ENCODE data around the gene NDOR1. TPM values are rescaled to one million over a fixed set of nuclear protein-coding genes. Genes with fewer than 3 reads are reported as not detected.

NDOR1 gene
- total and polyA plus RNA-seq, 2 of the 8 experiments (the other 6 are each of a cell fraction or from before 2014, with no cell fraction given) = 25.7 to 32.3 TPM

- TF ChIP-seq POLR2A (IDR thresholded peaks at IDR 0.05; ENCODE audit: control extremely low read depth in 1 of 2, low read depth in 2 of 2, low read length in 2 of 2) (no peak), CREB1 (IDR thresholded peaks at IDR 0.05) (no peak), CEBPB (IDR thresholded peaks at IDR 0.05; ENCODE audit: low read depth, low read length) (no peak), NANOG (IDR thresholded peaks at IDR 0.05; ENCODE audit: insufficient read depth, low read depth, low read length, poor library complexity, severe bottlenecking) (no peak), EZH2 (IDR thresholded peaks at IDR 0.05; ENCODE audit: low read depth, low read length, severe bottlenecking) (no peak), CHD1 (IDR thresholded peaks at IDR 0.05; ENCODE audit: low read depth, low read length) (no peak), KDM5A (IDR thresholded peaks at IDR 0.05; ENCODE audit: low read length) (no peak)
- TF ChIP-seq, protein P1, sequence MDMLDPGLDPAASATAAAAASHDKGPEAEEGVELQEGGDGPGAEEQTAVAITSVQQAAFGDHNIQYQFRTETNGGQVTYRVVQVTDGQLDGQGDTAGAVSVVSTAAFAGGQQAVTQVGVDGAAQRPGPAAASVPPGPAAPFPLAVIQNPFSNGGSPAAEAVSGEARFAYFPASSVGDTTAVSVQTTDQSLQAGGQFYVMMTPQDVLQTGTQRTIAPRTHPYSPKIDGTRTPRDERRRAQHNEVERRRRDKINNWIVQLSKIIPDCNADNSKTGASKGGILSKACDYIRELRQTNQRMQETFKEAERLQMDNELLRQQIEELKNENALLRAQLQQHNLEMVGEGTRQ (IDR thresholded peaks at IDR 0.05; ENCODE audit: low read length) = no peak
- TF ChIP-seq, protein P2, sequence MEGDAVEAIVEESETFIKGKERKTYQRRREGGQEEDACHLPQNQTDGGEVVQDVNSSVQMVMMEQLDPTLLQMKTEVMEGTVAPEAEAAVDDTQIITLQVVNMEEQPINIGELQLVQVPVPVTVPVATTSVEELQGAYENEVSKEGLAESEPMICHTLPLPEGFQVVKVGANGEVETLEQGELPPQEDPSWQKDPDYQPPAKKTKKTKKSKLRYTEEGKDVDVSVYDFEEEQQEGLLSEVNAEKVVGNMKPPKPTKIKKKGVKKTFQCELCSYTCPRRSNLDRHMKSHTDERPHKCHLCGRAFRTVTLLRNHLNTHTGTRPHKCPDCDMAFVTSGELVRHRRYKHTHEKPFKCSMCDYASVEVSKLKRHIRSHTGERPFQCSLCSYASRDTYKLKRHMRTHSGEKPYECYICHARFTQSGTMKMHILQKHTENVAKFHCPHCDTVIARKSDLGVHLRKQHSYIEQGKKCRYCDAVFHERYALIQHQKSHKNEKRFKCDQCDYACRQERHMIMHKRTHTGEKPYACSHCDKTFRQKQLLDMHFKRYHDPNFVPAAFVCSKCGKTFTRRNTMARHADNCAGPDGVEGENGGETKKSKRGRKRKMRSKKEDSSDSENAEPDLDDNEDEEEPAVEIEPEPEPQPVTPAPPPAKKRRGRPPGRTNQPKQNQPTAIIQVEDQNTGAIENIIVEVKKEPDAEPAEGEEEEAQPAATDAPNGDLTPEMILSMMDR (IDR thresholded peaks at IDR 0.05; ENCODE audit: control extremely low read depth in 1 of 3, insufficient read depth in 1 of 3, low read depth in 1 of 3, low read length in 3 of 3) = no peak
- 88% methylated on average over 7 of the region's 7 CpGs; no CpG with 5 or more reads in 1 of the 2 experiments for WGBS, 2 experiments (ENCODE audit: extremely low coverage in 1 of 2, insufficient coverage in 1 of 2, insufficient read length in 1 of 2, insufficient replicate concordance in 2 of 2, low coverage in 1 of 2, low lambda C conversion rate in 2 of 2, missing lambda C conversion rate in 1 of 2)
- no peak overlapping the region for H3K14ac ChIP-seq (ENCODE audit: insufficient read length)
- peaks cover 6 to 21% (median 14%) of the 10 kb centered on the region in 4 experiments for H3K4me1 ChIP-seq (replicated peaks in 1 of 4; ENCODE audit: control insufficient read depth in 3 of 4, insufficient read depth in 4 of 4, low read length in 3 of 4)
- CTCF ChIA-PET (ENCODE audit: partially characterized antibody) = interaction anchor here (0.7 to 4.9 kb wide), 8 partner anchors 8 to 84 kb away, joined by 3 to 23 read pairs (median 4); partner anchors contain the start of genes ANAPC2, RNF224 and SSNA1
- no peak overlapping the region for H3K27ac ChIP-seq (ENCODE audit: low read depth, low read length)
- H4K8ac ChIP-seq (ENCODE audit: extremely low read depth, insufficient read depth, low read length) = no peak overlapping the region; the same call in 1 of the 2 replicates
- no peak overlapping the region for H3K56ac ChIP-seq (replicated peaks; ENCODE audit: insufficient read length, low read depth, low read length)
- H3K4me2 ChIP-seq (ENCODE audit: insufficient read depth in 1 of 2, low read depth in 2 of 2, low read length in 2 of 2) = peak overlapping the region; percentile 90
- H2BK15ac ChIP-seq (ENCODE audit: low read length) = no peak overlapping the region
- no peak overlapping the region for H2BK120ac ChIP-seq (replicated peaks; ENCODE audit: low read depth, low read length)
- no peak overlapping the region for H3K4ac ChIP-seq (replicated peaks; ENCODE audit: insufficient read length, low read depth, low read length)
- peak overlapping the region; percentile 78 to 96 (median 89) for H3K4me3 ChIP-seq (ENCODE audit: extremely low read depth in 1 of 4, insufficient read depth in 2 of 4, low read depth in 3 of 4, low read length in 4 of 4)
- H4K20me1 ChIP-seq (replicated peaks in 1 of 2; ENCODE audit: control insufficient read depth in 1 of 2, insufficient read depth in 2 of 2, low read length in 2 of 2) = peaks cover 0 to 12% of the 10 kb centered on the region in 2 experiments
- FAIRE-seq (no peak), DNase-seq (ENCODE audit: low read depth in 1 of 2, low spot score in 2 of 2) (no peak)
- H3K18ac ChIP-seq (ENCODE audit: extremely low read depth, low read length) = no peak overlapping the region
- H4K5ac ChIP-seq (ENCODE audit: insufficient read length, low read depth, low read length) = no peak overlapping the region
- peaks cover 0 to 46% of the 10 kb centered on the region in 2 experiments; a peak in 3 of 4 replicates for H3K79me2 ChIP-seq (ENCODE audit: control insufficient read depth in 1 of 2, insufficient read depth in 2 of 2, low read length in 2 of 2)
- H3K9ac ChIP-seq (replicated peaks in 1 of 4; ENCODE audit: extremely low read depth in 1 of 4, low read depth in 3 of 4, low read length in 3 of 4) = peak overlapping the region in 2 of 4 experiments; percentile 84 to 89; a peak in 4 of 7 replicates
- no peak overlapping the region for H2BK12ac ChIP-seq (ENCODE audit: low read depth, low read length)
- no peak overlapping the region for H4K91ac ChIP-seq (replicated peaks; ENCODE audit: insufficient read length, low read length)
- H2BK20ac ChIP-seq (ENCODE audit: low read length) = no peak overlapping the region
- peaks cover 0 to 4% (median 0%) of the 10 kb centered on the region in 4 experiments; a peak in 1 of 8 replicates for H3K36me3 ChIP-seq (ENCODE audit: control insufficient read depth in 2 of 4, insufficient read depth in 4 of 4, low read length in 3 of 4)
- H3K79me1 ChIP-seq (ENCODE audit: low read depth, low read length) = peaks cover 17% of the 10 kb centered on the region
- peaks cover 15% of the 10 kb centered on the region for H3K23me2 ChIP-seq (ENCODE audit: low read depth, low read length)
- no peaks in the 10 kb centered on the region for H3K9me3 ChIP-seq (ENCODE audit: insufficient read depth in 2 of 2, low read depth in 1 of 2, low read length in 1 of 2)
- no peak overlapping the region for H2AFZ ChIP-seq (ENCODE audit: low read length)
- no peaks in the 10 kb centered on the region for H3K27me3 ChIP-seq (replicated peaks in 1 of 4; ENCODE audit: control insufficient read depth in 3 of 4, extremely low read depth in 1 of 4, insufficient read depth in 3 of 4, low read length in 3 of 4)
- H3K23ac ChIP-seq (ENCODE audit: insufficient read length) = no peak overlapping the region
- H2AK5ac ChIP-seq (ENCODE audit: low read depth, low read length) = no peak overlapping the region
- POLR2A ChIA-PET (ENCODE audit: partially characterized antibody) = interaction anchor here (1.1 to 69.9 kb wide), 8 partner anchors 13 to 136 kb away, joined by 3 to 1462 read pairs (median 8); partner anchors contain the start of genes ANAPC2, CYSRT1, NELFB and RNF208
- no peak overlapping the region for H2BK5ac ChIP-seq (ENCODE audit: low read depth, low read length)
Observed at GRCh38 chr9:137206602-137207001, 1.1 kb downstream of the NDOR1 start.

Measured in H1 (cell line).